DMS53 treated with DMSO at 0.1 percent for 48 hours (cell line): ENCODE measurements around the gene SLX4IP.
"Not testable (repeated sequence)": the region's sequence is repeated elsewhere in the genome, so short reads cannot be mapped to it uniquely, and the experiment has no call there.

Experiments
- DNase-seq: peaks from one replicate; lab custom pipeline; 2025; ENCODE audit not compliant: unreplicated experiment; lab: John Stamatoyannopoulos, UW

SLX4IP gene

DNA sequence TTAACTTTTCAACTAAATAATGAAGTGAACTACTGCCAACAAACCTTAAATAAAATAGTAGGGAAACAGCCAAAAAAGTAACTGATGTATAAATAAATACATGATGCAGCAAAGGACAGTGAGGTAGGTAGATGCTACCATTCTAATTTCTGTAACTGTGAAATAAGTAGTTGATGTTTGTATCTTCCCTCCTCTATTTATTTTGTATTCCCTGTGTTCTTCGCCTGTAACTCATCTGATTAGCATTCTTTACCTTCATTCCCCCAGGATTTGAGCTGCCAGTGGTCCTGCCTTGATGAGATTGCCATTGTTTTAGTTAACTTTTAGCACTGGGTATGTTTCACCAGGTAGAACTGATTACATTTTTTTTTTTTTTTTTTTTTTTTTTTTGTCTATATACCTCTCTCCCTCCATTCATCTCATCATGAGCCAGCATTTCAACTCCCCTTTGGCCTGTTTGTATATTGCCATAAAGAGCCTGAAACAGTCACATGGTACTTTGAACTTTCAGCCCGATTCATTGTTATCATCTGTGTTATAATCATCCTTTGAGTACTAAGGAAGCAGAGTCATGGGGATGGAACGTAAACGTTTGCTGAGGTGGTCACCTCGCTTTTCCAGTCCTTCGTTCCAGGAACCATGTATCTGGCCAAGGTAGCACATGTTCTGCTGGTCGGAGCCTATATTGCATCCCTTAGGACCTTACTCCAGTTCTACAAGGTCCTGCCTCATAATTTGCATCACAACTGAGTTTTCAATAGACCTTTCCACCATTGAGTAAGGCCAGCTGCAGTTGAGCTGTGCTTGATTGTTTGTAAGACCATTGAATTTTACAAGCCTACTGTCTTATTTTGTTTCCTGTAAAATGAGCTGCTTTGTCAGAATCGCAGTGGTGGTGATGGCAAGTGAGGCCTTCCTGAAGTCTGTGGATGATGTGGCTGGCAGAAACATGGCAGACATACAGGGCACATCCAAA lies 131.1 kb downstream of the SLX4IP start:
- no peak for DNase-seq

DNA sequence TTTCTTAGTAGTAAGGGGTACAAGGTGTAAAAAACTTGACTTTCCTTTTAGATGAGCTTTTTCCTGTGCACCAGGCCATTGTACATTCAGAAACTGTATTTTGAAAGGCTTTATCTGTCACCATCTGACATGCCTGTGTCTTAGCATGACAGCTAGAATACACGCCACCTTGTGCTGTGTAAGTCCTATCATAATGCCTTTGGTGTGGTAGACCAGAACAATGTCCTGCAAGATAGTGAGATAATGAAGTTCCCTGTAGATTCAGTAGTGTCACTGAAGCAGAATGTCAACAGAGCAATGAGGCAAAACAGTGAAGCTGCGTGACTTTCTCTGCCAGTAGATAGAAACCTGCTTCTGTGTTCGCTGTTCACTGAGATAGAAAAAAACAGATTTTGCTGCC lies 132.9 kb downstream of the SLX4IP start:
- DNase-seq = no peak

- no peak for DNase-seq
Measured at GRCh38 chr20:10571313-10571815, 136.3 kb downstream of the SLX4IP start.

- DNase-seq = no peak
Measured at GRCh38 chr20:10572853-10573252, 137.7 kb downstream of the SLX4IP start.

DNA sequence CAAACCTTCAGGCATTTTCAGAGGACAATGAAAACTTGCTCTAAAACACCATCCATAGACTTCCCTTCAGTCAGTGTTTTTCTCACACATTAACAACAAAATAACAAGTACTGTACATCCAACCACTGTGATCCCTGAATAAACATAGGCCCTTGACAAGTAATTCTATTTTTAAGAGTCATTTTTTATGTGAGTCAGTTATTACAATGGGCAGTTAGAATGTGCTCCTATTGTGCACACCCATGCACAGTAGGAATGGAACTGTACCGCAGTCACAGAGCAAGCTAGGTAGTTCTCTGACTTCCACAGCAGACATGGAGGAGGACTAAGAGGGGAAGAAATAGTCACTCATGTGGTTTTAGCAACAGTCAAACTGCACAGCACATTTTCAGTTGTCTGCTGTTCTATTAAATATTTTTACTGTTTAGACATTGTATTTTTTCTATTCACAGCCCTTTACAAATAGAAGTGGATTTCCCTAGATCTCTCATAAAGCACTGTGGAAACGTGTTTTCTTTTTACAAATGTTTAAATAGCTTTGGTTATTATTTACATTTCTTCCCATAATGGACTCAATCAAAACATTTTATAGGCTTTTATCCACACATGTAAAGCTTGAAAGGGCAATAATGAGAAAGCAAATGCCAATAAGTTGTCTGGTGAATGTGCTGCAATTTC lies 138.3 kb downstream of the SLX4IP start:
- DNase-seq = no peak

- DNase-seq = no peak
Measured at GRCh38 chr20:10573951-10574339, 138.8 kb downstream of the SLX4IP start.

GRCh38 chr20:10576411-10577090 lies 141.4 kb downstream of the SLX4IP start:
- DNase-seq = no peak

DNA sequence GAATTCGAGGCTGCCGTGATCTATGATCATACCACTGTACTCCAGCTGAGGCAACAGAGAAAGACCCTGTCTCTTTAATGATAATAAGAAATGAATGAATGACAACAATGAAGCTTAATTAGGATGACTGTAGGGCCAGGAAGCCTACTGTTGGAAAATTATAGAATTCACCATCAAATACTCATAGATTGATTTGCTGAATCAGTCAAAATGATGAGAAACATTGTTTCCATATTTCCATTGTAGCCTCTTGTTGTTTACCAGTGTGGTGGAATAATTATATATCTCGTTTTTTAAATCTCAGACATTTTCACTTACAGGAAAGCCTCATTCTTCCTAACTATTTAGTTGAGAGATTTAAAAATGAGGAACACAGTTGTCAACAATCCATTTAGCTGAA lies 142.5 kb downstream of the SLX4IP start:
- DNase-seq = no peak

DNA sequence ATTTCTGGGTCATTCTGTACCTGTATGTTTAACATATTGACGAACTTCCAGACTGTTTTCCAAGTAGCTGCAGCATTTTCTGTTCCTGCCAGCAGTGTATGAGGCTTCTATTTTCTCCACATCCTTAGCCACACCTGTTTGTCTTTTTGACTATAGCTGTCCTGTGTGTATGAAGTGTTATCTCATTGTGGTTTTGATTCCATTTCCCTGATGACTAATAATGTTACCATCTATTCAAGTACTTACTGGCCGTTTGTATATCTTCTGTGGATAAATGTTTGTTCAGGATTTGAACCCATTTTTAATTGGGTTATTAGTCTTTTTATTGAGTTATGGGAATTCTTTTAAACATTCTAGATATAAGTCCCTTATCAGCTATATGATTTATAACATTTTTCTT lies 143.5 kb downstream of the SLX4IP start:
- peak; percentile 85 for DNase-seq

GRCh38 chr20:10579942-10580341 lies 144.8 kb downstream of the SLX4IP start:
- DNase-seq = no peak

- DNase-seq = no peak
Measured at GRCh38 chr20:10580700-10581099, 145.6 kb downstream of the SLX4IP start.

DNA sequence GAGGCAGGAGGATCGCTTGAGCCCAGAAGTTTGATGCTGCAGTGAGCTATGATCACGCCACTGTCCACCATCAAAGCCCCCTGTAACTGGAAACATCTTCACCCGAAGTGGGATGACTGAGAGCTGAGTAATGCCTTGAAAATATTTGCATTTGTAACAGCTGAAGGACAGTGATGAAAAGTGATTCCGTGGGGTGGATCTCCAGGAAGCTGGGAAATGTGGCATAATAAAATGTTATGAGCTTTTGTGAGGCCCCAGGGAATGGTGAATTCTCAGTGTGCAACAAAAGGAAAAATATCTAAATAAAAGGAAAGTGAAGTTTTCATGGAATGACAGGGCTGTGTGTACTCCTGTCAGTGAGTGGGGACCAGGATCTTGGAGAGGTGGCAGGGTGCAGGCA lies 146.7 kb downstream of the SLX4IP start:
- DNase-seq = no peak

DNA sequence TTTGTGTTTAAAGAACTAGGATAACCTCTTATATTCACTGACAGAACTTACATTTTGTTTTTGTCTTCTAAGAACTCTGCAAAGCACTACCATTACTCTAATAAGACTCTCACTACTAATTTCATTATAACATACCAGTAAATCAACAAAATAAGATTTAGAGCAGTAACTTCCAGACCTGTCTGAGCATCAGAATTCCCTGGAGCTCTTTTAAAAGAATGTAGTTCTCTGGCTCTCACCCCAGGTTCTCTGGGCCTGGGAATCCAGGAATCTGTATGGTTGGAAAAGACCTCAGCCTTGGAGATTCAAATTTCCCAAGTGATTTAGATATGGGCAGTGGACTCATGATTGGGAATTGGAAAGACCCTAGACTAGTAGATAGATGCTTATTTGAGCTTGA lies 149.3 kb downstream of the SLX4IP start:
- no peak for DNase-seq

GRCh38 chr20:10585308-10585707 lies 150.2 kb downstream of the SLX4IP start:
- no peak for DNase-seq

DNA sequence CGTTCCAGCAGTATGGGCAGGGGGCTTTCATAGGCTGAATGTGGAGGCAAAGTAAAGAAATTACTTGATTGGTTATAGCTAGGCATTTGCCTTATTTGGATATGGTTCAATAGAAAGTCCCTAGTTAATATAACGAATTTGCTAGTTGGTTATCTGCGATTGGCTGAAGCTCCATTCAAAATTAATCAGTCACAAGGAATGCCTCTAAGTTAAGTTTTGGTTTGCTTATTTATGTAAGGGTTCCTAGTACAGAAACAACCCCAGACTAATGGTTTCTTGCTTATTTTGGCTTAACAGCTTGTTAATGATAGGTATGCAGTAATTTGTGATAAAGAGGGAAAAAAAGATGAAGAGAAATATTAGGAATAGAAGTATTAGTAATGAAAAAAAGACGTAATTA lies 151.2 kb downstream of the SLX4IP start:
- DNase-seq = no peak

DNA sequence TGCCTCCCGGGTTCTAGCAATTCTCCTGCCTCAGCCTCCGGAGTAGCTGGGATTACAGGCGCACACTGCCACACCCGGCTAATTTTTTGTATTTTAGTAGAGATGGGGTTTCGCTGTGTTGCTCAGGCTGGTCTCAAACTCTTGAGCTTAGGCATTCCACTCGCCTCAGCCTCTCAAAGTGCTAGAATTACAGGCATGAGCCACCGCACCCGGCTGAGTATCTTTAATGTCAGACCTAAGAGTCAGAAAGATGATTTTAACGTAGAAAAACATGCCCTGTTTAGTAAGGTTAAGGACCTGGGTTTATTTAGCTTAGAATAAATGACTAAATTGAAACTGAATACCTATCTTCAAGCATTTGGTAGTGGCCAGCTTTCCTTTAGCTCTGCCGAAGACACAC lies 155.3 kb downstream of the SLX4IP start:
- DNase-seq = not testable (repeated sequence)

DNA sequence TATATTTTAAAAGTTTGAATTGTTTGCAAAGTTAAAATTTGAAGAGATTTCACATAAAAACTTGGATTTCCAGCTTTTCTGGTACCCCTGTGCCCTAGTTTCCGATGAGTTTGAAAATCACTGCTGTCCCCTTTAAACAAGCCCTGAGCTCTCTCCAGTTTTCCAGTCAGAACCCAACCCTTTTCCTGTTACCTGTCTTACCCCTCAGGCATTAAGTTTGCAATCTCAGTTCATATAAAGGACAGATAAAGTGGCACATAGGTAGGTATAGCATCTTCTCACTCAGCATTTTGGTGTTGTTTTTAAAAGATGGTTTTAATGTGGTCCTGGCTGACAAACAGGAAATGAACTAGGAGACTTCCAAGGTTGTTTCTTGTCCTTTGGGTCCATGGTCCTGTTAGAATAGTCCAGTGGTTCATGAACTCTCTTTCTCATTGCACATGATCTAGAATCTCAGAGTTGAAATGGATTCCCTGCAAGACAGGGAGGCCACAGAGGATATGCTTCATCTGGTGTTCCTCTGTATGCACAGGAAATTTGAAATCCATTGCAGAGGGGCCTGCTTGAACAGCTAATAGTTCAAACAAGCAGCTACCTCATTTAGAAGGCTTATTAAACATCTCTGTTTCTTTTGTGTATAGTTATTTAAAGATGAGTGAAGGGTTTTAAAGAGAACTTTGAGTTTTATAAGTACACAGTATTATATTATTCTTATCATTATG lies 156.0 kb downstream of the SLX4IP start:
- DNase-seq = no peak

GRCh38 chr20:10591946-10592521 lies 156.9 kb downstream of the SLX4IP start:
- no peak for DNase-seq

DNA sequence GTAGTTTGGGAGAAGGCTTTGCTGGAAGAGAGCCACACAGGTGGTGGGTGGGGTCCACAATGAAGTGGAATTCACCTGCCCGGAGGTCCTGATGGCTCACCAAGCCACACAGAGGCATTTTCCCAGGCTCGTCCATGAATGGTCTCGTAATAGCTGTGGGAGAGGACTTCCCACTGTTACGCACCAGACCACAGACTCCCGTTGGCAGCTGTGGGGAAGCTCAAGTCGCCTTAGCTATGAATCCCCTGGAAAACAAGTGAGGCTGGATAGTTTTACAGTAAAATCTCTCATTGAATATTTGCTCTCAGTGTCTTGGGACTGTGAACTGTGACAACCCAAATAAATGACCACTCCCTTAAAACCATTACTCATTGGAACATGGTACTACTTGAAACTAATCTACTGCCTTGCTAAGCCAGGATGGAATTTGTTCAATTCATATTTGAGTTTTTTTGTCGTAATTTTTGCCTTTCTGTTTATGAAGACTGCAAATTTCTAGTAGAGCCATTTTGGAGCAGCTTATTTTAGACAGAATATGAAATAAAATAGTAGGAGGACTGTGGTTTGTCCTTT lies 159.3 kb downstream of the SLX4IP start:
- no peak for DNase-seq

GRCh38 chr20:10595266-10595665 lies 160.2 kb downstream of the SLX4IP start:
- DNase-seq = no peak
